GM19023 (cell line): ENCODE measurements around the gene ABCF1.
"Not testable (repeated sequence)": the region's sequence is repeated elsewhere in the genome, so short reads cannot be mapped to it uniquely, and the experiment has no call there.

Experiments used
- ATAC-seq: cut with Tn5 transposase; IDR thresholded peaks from one replicate; pipeline ENCODE4 v1.9.1; 2021; ENCODE audit warnings: mild to moderate bottlenecking, moderate library complexity; ENCODE audit not compliant: unreplicated experiment

The ABCF1 gene

GRCh38 chr6:30571075-30571761 is at the start of gene ABCF1:
Gene ABCF1 (plus strand): TSS chr6:30571442. CDS start chr6:30571488, 46 bp downstream.
- ATAC-seq: peak; percentile 95

GRCh38 chr6:30521952-30522351 is 49.3 kb upstream of the ABCF1 start:
- not testable (repeated sequence) for ATAC-seq

GRCh38 chr6:30526444-30526843 is 44.8 kb upstream of the ABCF1 start:
- ATAC-seq: not testable (repeated sequence)

GRCh38 chr6:30529349-30529875 is 41.8 kb upstream of the ABCF1 start:
- not testable (repeated sequence) for ATAC-seq

GRCh38 chr6:30530014-30530413 is 41.2 kb upstream of the ABCF1 start:
- no peak for ATAC-seq

GRCh38 chr6:30533460-30534294 is 37.6 kb upstream of the ABCF1 start:
- ATAC-seq: no peak

GRCh38 chr6:30537931-30538330 is 33.3 kb upstream of the ABCF1 start:
- ATAC-seq: no peak

GRCh38 chr6:30541515-30542403 is 29.5 kb upstream of the ABCF1 start:
- ATAC-seq: no peak

GRCh38 chr6:30542404-30542725 is 28.9 kb upstream of the ABCF1 start:
- no peak for ATAC-seq

GRCh38 chr6:30542915-30543314 is 28.3 kb upstream of the ABCF1 start:
- ATAC-seq: no peak

- ATAC-seq: no peak
Measured at GRCh38 chr6:30543821-30544220, 27.4 kb upstream of the ABCF1 start.

GRCh38 chr6:30544666-30545272 is 26.5 kb upstream of the ABCF1 start:
- no peak for ATAC-seq

GRCh38 chr6:30547454-30547853 is 23.8 kb upstream of the ABCF1 start:
- ATAC-seq: no peak

GRCh38 chr6:30548375-30548774 is 22.9 kb upstream of the ABCF1 start:
- no peak for ATAC-seq

- ATAC-seq: no peak
Measured at GRCh38 chr6:30554404-30554803, 16.8 kb upstream of the ABCF1 start.

GRCh38 chr6:30554962-30555815 is 16.1 kb upstream of the ABCF1 start:
- ATAC-seq: peak; percentile 7

GRCh38 chr6:30555816-30556065 is 15.5 kb upstream of the ABCF1 start:
- no peak for ATAC-seq

GRCh38 chr6:30556066-30556905 is 15.0 kb upstream of the ABCF1 start, which contains the start of gene GNL1:
Gene GNL1 (minus strand): TSS chr6:30556489. CDS start chr6:30556203, 286 bp downstream.
- peak; percentile 81 for ATAC-seq
